Measurements from ENCODE around the gene SLC12A8. TPM values are rescaled to one million over a fixed set of nuclear protein-coding genes. Genes with fewer than 3 reads are reported as not detected.

The SLC12A8 gene
- total and polyA plus RNA-seq, 2 experiments from 2014 or later: 3.1 to 3.4 TPM

DNA sequence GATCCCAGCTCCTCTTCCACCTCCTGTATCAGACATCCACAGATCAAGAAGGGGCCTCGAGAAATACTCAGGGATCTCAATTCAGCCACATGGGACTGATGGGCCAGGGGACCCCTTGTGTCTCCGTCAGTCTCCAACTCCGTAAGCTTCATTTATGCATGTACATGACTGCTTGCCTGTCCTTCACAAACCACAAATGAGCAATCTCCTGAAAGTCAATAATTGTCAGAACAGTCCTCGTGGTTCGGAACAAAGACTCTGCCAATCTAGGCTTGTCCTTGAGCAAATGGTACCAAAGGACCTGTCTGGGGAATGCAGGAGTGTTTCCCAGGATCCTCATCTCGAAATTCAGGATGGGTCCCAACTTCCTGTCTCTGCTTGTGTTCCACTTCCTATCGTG is 20.8 kb downstream of the SLC12A8 start:
- H3K4me3 ChIP-seq: no peak overlapping the region
- no peak overlapping the region for H3K27ac ChIP-seq
- no peaks in the 10 kb centered on the region for H3K36me3 ChIP-seq
- DNase-seq (ENCODE audit: low read depth in 1 of 2, low spot score in 1 of 2): no peak
- TF ChIP-seq, protein P1, sequence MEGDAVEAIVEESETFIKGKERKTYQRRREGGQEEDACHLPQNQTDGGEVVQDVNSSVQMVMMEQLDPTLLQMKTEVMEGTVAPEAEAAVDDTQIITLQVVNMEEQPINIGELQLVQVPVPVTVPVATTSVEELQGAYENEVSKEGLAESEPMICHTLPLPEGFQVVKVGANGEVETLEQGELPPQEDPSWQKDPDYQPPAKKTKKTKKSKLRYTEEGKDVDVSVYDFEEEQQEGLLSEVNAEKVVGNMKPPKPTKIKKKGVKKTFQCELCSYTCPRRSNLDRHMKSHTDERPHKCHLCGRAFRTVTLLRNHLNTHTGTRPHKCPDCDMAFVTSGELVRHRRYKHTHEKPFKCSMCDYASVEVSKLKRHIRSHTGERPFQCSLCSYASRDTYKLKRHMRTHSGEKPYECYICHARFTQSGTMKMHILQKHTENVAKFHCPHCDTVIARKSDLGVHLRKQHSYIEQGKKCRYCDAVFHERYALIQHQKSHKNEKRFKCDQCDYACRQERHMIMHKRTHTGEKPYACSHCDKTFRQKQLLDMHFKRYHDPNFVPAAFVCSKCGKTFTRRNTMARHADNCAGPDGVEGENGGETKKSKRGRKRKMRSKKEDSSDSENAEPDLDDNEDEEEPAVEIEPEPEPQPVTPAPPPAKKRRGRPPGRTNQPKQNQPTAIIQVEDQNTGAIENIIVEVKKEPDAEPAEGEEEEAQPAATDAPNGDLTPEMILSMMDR (IDR thresholded peaks at IDR 0.05; ENCODE audit: low read depth, low read length): no peak
- H3K4me1 ChIP-seq (ENCODE audit: low read depth): peaks cover 22% of the 10 kb centered on the region
- no peaks in the 10 kb centered on the region for H3K9me3 ChIP-seq (ENCODE audit: low read depth)
- no peaks in the 10 kb centered on the region for H3K27me3 ChIP-seq

DNA sequence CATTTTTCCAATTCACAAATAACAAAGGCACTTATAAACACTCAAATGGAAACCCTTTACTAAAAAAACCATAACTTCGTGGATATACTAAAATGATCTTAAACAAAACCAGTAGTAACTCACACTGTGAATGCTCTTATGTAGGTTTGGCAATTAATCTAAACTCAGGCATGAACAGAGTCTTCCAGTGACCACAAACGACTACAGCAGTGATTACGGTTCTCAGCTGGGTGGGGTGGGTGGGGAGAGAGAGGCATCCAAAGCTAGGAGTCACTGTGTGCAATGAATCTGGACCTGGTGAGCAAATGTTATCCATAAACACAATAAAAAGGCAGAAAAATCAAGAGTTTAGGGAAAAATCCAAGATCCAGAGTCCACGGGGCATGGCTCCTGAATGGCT is 21.3 kb downstream of the SLC12A8 start:
- no peaks in the 10 kb centered on the region for H3K27me3 ChIP-seq

DNA sequence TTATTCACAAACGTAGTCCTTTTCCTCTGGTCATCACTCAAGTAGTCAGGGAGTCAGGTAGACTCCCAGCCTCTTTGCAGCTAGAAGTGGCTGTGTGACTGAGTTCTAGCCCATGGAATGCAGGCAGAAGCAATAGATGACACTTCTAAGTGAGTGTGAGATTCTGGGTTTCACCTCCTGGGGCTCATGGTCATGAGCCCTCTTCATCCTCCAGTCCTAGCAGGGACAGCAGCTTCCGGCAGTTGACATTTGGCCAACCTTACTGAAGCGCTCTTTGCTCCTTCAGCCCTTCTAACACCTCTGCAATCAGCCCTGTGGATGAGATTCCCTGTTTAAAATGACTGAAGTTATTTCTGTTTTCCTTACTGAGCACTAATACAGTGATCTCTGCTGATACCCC is 21.8 kb downstream of the SLC12A8 start:
- no peak overlapping the region for H3K4me3 ChIP-seq
- DNase-seq (ENCODE audit: low read depth in 1 of 2, low spot score in 1 of 2): peak in 1 of 2 donors; percentile 58
- H3K4me1 ChIP-seq (ENCODE audit: low read depth): peaks cover 30% of the 10 kb centered on the region
- H3K27me3 ChIP-seq: no peaks in the 10 kb centered on the region
- H3K27ac ChIP-seq: peak overlapping the region; percentile 18
- H3K36me3 ChIP-seq: no peaks in the 10 kb centered on the region
- no peaks in the 10 kb centered on the region for H3K9me3 ChIP-seq (ENCODE audit: low read depth)
- TF ChIP-seq, protein P1 (IDR thresholded peaks at IDR 0.05; ENCODE audit: low read depth, low read length): no peak

More for the DNA sequence above, 21.3 kb downstream of the SLC12A8 start:
- Histone ChIP-seq H3K27ac (peak overlapping the region; percentile 18), H3K4me1 (ENCODE audit: low read depth) (peaks cover 27% of the 10 kb centered on the region), H3K4me3 (no peak overlapping the region), H3K36me3 (no peaks in the 10 kb centered on the region), H3K9me3 (ENCODE audit: low read depth) (no peaks in the 10 kb centered on the region)
- TF ChIP-seq, protein P1 (IDR thresholded peaks at IDR 0.05; ENCODE audit: low read depth, low read length): no peak
- peak in 1 of 2 donors; percentile 40 for DNase-seq (ENCODE audit: low read depth in 1 of 2, low spot score in 1 of 2)

DNA sequence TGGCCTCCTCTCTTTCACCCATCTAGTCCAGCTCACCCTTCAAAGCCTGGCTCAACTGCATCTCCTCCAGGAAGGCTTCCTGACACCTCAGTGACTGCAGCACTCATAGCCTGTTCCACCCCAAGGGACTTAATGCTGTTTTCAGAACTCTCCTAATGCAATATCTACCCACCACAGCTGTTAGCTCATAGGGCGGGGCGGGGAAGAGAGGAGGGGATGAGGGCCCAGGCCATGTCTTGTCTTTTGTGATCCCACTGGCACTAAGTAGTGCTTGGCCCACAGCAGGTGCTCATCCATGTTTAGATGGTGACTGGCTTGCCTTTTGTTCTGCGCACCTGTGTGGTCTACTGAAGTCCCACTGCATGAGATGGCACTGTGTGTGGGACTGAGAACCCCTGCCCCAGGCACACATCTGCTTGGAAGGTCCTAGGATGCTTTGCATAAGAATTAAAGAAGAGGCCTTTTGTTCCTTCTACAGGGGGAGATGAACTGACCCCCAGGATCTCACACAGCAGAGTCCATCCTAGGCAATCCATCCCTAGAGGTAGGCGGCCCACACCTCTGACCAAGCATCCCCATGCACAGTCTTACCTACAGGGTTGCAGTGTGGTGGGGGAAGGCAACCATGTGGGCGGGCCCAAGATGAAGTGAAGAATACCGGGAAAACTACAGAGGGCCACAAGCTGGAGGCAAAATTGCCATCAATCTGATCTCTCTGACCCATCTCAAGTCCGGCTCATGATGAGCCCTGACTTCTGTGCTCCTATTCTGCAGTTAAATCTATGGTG is 23.0 kb downstream of the SLC12A8 start:
- peaks cover 37% of the 10 kb centered on the region for H3K4me1 ChIP-seq (ENCODE audit: low read depth)
- H3K9me3 ChIP-seq (ENCODE audit: low read depth): no peaks in the 10 kb centered on the region
- H3K36me3 ChIP-seq: no peaks in the 10 kb centered on the region
- no peak for DNase-seq (ENCODE audit: low read depth in 1 of 2, low spot score in 1 of 2)
- H3K27me3 ChIP-seq: no peaks in the 10 kb centered on the region
- H3K4me3 ChIP-seq: no peak overlapping the region
- TF ChIP-seq, protein P1 (IDR thresholded peaks at IDR 0.05; ENCODE audit: low read depth, low read length): no peak
- H3K27ac ChIP-seq: no peak overlapping the region

DNA sequence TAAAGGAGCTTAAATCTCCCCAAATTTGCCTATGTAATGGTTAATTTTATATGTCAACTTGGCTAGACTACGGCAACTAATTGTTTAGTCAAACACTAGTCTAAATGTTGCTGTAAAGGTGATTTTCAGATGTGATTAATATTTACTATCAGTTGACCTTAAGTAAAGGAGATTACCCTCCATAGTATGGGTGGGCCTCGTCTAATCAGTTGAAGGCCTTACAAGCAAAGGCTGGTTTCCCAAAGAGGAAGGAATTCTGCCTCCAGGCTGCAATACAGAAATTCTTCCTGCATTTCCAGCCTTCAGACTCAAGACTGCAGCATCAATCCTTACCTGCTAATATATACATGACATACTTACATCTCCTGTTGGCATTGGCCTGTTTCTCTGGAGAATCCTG is 23.6 kb downstream of the SLC12A8 start:
- no peaks in the 10 kb centered on the region for H3K36me3 ChIP-seq
- H3K27me3 ChIP-seq: no peaks in the 10 kb centered on the region
- TF ChIP-seq, protein P1 (IDR thresholded peaks at IDR 0.05; ENCODE audit: low read depth, low read length): no peak
- no peak overlapping the region for H3K27ac ChIP-seq
- no peak overlapping the region for H3K4me3 ChIP-seq
- H3K9me3 ChIP-seq (ENCODE audit: low read depth): no peaks in the 10 kb centered on the region
- DNase-seq (ENCODE audit: low read depth in 1 of 2, low spot score in 1 of 2): no peak
- H3K4me1 ChIP-seq (ENCODE audit: low read depth): peaks cover 37% of the 10 kb centered on the region

All from cardiac muscle cell (in vitro differentiated cells and primary cell).